Activated CD8-positive, alpha-beta memory T cell treated with anti-CD3 and anti-CD28 coated beads, Interleukin-2, amount 50 U/mL, for 1 hour (primary cell): ENCODE results near the gene GAREM1.
"Not testable (repeated sequence)": the region's sequence is repeated elsewhere in the genome, so short reads cannot be mapped to it uniquely, and the experiment has no call there.

Source experiments
- DNase-seq: peaks from one replicate; pipeline ENCODE4 v3.0.0-alpha.2; 2020; ENCODE audit errors: extremely low read depth

GAREM1 gene

DNA sequence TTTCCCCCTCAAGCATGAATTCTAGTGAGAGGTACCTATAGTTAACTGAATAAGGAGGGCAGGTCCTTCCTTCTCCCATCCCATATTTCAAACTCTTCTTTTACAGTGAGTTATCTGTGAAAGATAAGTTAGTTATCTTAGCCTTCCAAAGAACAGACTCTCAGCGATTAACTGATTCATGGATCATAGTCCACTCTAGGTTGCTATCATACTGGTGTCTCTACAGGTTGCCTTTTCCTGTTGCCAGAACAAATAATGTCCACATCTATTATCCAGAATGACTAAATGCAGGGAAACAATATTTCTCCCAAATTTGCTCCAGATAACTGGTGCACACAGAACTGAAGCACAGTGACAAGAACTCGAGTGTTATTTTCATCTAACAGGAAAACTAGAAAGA lies 212.5 kb downstream of the GAREM1 start:
- DNase-seq, result no peak

DNA sequence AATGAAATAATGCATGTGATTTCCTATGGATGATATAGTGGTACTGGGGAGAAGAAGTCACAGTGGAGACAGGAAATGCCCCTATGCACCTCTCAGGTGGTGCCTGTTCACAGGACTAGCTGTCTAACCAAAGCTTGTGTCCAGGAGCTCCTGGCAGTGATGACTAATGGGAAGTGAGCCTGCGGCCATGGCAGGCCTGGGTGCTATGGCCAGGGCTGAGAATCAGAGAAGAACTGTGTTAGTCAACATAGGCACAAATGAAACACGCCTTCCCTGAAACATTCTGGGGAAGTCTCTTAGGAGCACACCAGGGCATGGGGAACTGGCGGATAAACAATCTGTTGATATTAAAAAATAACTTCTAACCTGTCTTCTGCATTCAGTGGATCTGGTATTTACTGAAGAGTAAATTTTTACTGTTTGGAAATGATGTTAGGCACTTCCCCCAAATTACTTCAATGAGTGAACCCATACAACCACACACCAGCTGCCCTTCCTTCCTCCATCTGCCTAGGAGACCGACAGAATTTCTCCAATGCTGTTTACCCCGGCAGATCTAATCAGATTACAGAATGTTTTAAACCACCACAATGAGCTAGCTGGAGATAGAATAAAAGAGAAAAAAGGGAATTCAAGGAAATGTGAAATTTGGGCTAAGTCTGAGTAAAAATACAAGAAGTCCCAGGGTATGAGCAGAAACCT lies 213.4 kb downstream of the GAREM1 start:
- no peak for DNase-seq

DNA sequence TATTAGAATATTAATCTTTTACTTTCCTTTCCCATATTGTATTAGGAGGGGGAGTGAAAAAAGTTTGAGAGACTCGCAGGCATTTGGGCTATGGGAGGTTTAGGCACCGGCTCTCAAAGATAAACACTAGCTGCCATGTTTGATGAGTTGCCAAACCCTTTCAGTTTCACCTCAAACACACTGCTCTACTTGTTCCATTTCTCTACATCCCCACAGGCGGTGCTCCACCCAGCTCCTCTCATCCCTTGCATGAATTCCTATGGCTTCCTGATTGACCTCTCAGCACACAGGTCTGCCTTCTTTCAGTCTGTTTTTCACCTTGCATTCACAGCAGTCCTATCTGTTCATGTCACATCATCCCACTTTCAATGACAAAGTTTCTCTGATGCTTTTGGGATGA lies 215.1 kb downstream of the GAREM1 start:
- no peak for DNase-seq

DNA sequence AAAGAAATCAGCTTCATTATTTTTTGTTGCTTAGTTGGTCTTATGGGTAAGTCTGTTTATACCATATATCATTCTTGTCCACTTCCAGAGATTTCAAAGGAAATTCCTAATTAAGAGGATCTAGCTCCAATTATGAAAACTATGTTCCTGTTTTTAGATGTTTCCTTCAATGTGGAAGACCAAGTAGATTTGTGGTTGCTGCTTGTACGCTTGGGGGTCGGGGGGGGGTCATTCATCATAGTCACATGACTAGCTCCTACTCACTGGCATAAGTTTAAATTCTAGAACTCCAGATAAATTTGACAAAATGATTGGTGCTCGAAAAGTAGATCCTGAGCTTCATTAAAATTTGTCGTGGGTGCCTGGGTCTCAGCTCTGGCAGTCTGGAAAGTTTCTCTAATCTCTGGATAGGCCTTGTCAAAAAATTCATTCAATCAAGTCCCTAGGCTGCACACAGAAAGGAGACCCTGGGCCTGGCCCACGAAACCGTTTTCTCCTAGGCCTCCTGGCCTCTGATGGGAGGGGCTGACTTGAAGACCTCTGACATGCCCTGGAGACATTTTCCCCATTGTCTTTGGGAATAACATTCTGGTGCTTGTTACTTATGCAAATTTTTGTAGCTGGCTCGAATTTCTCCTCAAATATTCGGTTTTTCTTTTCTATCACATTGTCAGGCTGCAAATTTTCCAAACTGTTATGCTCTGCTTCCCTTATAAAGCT lies 218.4 kb downstream of the GAREM1 start:
- DNase-seq, result no peak

DNA sequence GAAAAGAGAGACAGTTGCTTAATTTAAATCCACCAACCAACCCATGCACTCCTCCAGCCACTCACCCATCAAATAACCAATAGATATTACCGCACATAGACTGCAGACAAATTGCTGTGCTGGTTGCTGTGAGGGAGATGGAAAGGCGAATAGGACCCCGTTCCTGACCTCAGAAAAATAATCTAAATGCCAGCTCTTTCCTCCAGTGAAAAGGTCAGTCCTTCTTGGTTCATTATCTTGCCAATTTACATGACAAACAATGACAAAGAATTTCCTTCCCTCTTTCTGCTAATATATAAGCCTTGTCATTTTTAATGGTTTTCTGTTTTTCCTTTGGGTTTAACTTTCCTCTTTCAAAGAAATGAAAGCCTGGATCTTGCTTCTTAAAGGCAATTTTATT lies 219.2 kb downstream of the GAREM1 start:
- DNase-seq, result no peak

DNA sequence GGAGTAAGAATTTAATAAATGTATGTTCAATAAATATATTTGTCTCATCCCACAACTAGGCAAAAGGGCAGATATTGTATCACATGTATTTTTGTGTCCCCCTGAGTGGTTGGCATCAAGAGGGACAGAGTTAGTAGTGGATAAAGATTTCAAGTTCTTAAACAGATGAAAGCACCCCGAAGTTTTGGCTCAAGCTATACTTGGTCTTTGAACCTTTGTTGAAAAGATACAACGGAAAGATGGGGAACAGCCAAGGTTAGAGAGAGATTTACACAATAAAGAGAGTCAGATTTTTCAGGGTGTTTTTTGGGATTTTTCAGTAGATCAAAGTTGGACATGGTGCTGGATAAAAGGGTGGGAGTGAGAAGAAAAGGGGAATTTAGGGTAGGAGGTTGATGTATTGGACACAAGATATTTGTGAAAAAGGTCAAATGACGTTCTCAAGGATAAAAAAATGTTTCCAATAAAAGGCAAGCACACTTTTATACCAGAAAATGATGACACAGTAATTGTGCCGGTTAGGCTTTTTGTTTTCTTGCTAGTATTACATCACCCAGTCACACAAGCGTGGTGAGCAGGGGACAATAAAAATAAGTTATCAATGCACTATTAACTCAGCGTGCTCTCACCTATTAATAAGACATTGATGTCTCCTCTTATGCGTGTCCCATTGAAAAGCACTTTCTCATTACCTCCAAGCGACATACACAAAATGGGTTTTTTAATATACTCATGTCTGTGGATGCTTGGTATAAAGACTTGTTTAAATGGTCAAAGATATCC lies 221.3 kb downstream of the GAREM1 start:
- no peak for DNase-seq

DNA sequence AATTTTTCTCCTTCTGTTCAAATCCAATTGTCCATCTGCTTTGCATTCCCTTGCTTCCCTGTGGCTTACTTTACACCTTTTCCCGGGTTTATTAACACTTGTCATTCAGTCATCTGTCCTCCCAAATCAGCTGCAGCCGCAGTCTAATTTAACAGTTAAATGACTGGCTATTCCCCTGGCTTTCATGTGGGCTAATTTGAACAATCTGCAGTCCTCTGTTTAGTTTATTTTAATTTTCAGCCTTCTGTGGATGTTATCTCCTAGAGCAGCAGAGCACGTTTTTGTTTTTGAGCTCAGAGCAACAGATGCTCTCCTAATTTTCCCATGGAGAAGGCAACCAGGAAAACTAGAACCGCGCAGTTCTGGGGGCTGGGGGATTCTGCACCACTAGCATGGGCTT lies 225.8 kb downstream of the GAREM1 start:
- DNase-seq, result no peak

DNA sequence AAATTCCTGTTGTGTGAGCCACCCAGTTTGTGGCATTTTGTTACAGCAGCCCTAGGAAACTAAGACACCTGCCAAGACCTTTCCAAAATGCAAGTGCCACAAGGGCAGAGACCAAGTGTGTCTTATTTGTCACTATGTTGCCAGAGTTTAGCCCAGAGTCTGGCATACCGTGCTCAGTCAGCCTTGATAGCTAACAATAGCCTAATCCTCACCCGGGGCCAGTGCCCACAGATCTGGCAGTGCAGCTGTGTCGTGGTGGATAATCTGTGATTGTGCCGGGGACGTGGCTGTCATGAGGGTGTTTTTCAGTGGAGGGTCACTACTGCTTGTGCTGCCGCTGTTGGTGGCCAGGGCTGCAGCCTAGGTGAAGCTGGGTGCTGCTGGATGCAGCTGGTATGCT lies 227.3 kb downstream of the GAREM1 start:
- no peak for DNase-seq

DNA sequence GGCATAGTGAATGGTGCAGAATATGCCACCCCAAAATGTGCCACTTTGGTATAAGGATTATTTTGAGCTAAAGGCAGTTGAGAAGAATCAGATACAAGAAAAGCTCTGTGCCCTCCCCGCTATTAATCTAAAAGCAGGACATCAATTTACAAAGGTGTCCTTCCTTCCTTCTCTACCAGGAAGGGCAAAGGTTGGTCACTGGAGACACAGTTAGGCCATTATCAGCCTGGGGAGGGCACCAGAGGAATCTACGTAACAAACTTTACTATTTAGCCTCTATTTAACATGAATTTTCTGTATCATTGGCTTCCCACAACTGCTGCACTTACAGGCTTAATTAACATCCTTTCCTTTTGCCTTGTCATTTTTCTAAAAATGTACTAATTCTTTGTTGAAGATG lies 228.3 kb downstream of the GAREM1 start:
- no peak for DNase-seq

DNA sequence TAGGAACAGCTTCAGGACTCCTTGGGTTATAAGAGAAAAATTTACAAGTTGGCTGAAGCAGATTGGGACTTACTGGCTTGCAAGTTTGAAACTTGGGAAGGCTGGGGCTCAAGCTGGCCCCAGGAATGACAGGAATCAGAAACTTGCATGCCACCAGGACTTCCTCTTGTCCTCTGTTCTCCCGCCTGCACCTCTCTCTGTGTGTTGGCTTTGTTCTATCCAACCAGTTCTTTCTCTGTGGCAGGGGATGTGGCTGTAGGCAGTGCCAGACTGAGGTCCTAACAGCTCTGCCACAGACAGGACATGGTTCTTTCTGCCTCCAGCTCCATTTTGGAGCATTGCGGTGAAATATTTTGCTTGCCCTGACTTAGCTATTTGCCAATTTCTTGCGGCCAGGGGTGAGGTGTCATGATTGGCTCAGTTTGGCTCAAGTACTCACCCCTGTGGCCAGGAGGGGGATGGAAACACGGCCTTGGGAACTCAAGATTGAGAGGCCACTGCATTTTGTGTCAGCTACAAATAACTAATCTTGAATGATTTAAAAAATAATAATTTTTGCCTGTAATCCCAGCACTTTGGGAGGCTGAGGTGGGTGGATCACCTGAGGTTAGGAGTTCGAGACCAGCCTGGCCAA lies 231.9 kb downstream of the GAREM1 start:
- DNase-seq, result no peak

DNA sequence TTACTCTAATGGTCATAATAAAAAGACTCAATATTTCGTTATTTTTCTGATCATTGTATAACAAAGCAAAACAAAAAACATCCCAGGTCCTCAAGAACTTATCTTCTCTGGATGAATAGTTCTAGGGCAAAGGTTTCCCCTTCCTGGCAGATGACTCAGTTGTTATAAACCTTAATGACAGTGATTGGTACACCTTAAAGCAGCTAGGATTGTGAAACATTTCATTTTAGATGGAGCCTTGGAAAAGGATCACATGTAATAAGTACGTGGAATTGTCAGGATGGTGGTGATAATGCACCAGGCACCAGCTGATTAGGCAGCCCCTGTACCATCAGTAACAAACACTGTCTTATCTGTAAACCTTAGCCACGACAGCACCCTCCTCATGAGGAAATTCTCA lies 233.6 kb downstream of the GAREM1 start:
- DNase-seq, result no peak

DNA sequence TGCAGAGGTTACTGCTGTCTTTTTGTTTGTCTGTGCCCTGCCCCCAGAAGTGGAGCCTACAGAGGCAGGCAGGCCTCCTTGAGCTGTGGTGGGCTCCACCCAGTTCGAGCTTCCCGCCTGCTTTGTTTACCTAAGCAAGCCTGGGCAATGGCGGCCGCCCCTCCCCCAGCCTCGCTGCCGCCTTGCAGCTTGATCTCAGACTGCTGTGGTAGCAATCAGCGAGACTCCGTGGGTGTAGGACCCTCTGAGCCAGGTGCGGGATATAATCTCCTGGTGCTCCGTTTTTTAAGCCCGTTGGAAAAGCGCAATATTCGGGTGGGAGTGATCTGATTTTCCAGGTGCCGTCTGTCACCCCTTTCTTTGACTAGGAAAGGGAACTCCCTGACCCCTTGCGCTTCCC lies 237.3 kb downstream of the GAREM1 start:
- DNase-seq, result not testable (repeated sequence)

DNA sequence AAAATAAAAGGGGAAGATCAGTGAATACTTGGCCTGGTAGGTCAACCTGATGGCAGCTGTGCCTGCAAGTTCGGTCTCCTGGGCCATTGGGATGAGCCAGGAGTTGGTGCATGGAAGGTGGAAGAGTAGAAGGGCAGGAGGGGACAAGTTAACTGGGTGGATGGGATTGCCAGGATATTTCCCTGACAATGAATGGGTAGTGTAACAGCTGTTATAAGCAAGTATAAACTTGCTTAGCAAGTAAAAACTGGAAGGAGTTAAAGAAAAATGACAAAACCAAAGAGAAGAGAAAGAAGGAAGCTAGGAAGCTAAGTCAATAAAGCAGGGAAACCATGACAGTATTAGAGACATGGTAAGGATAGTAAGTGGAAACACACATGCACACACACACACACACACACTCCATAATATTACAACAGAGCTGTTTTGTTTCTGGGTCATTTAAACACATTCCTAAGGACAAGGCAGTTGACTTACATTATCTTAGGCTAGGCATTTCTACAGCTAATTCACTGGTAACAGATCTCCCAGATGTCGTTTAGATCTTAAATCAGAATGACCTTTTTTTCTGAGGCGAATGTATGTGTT lies 251.2 kb downstream of the GAREM1 start:
- DNase-seq, result no peak

DNA sequence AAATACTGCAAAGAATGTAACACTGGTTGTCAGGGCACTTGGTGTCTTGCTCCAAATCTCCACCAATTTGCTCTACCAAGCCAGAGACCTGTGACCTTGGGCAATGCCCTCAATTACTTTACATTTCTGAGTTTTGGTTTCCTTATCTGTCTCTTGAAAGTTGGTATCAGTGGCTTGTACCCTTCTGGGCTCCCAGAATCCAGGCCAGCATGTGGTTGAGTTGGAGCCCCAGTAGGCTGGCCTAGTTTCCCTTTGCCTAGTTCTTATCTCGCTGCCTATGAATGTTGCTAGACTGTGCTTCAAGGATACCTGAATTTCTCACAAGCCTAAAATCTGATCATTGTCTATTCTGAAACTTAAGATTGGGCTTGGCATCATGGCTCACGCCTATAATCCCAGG lies 254.3 kb downstream of the GAREM1 start:
- no peak for DNase-seq

DNA sequence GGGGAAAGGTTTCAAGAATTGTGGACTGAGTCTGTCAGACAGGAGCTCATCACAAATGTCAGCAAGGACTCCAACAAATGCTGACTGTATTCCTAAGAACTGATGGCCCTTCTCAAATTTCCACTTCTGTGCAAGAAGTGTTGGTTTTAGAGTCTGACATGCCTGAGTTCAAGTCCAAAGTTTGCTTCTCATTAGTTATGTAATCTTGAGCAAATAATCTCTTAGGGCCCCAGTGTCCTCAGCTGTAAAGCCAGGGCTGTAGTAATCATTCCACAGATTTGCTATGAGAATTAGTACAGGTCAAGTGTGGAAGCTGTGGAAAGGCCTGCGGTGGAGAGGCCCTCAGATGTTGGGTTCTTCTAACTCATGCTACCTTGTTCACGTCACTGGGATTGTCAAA lies 257.0 kb downstream of the GAREM1 start:
- DNase-seq, result no peak
